CD4-positive, alpha-beta memory T cell (primary cell): ENCODE data around the gene C11orf91. TPM values are rescaled to one million over a fixed set of nuclear protein-coding genes. Genes with fewer than 3 reads are reported as not detected.
"Not testable (repeated sequence)": the region's sequence is repeated elsewhere in the genome, so short reads cannot be mapped to it uniquely, and the experiment has no call there.

Source experiments
- CTCF ChIA-PET: fragments of 350-600 bp; sonication (Branson Sonifier 250); formaldehyde crosslinking; loops from one replicate; lab custom pipeline; 2021; ENCODE audit warnings: inconsistent platforms; ENCODE audit not compliant: partially characterized antibody; lab: Charles Lee
- POLR2A ChIA-PET: fragments of 350-600 bp; sonication (Branson Sonifier 250); formaldehyde crosslinking; loops from one replicate; lab custom pipeline; 2021; ENCODE audit not compliant: partially characterized antibody; lab: Charles Lee
- DNase-seq, 5 donors: peaks; one replicate each; pipeline versions ENCODE4 v3.0.0 to v3.0.0-alpha.2; 2020 to 2022; ENCODE audit warnings: mixed read lengths in 1 of 5
- H3K27ac ChIP-seq: one replicate; pipeline ENCODE4 v1.7.0; 2013; ENCODE audit warnings: low read depth, low read length
- H3K27me3 ChIP-seq: 2 replicates; pipeline ENCODE4 v1.7.0; 2013; ENCODE audit warnings: mild to moderate bottlenecking, low read length, moderate library complexity; ENCODE audit not compliant: insufficient read depth
- H3K36me3 ChIP-seq: 2 replicates; pipeline ENCODE4 v1.7.0; 2013; ENCODE audit warnings: mild to moderate bottlenecking, low read length, moderate library complexity; ENCODE audit not compliant: insufficient read depth
- H3K4me1 ChIP-seq: 2 replicates; pipeline ENCODE4 v1.7.0; 2013; ENCODE audit warnings: mild to moderate bottlenecking, low read length, moderate library complexity; ENCODE audit not compliant: insufficient read depth
- H3K4me3 ChIP-seq, 2 donors: one replicate each; pipeline ENCODE4 v1.7.0; 2013; ENCODE audit warnings: low read length in 2 of 2, mild to moderate bottlenecking in 1 of 2
- H3K9me3 ChIP-seq, 2 donors: one replicate each; pipeline ENCODE4 v1.7.0; 2013; ENCODE audit warnings: low read length in 2 of 2, control low read depth in 1 of 2; ENCODE audit not compliant: control insufficient read depth in 1 of 2
- H3K27ac Mint-ChIP-seq, 7 donors: one replicate each; pipeline ENCODE4 v1.8.0; 2020 to 2021; ENCODE audit warnings: mixed read lengths in 7 of 7, mild to moderate bottlenecking in 6 of 7, inconsistent platforms in 3 of 7, moderate library complexity in 3 of 7
- H3K27me3 Mint-ChIP-seq, 2 donors: one replicate each; pipeline ENCODE4 v1.8.0; 2020 to 2021; ENCODE audit warnings: mixed read lengths in 2 of 2
- H3K36me3 Mint-ChIP-seq, 2 donors: one replicate each; pipeline ENCODE4 v1.8.0; 2020 to 2021; ENCODE audit warnings: mixed read lengths in 2 of 2, inconsistent platforms in 1 of 2, mild to moderate bottlenecking in 1 of 2
- H3K4me1 Mint-ChIP-seq, 4 donors: one replicate each; pipeline ENCODE4 v1.8.0; 2020 to 2021; ENCODE audit warnings: mixed read lengths in 4 of 4, mild to moderate bottlenecking in 1 of 4
- H3K4me3 Mint-ChIP-seq, 8 donors: one replicate each; pipeline ENCODE4 v1.8.0; 2020 to 2021; ENCODE audit warnings: mixed read lengths in 8 of 8, mild to moderate bottlenecking in 7 of 8, moderate library complexity in 6 of 8, inconsistent platforms in 3 of 8
- H3K9me3 Mint-ChIP-seq, 8 donors: one replicate each; pipeline ENCODE4 v1.8.0; 2020 to 2021; ENCODE audit warnings: mixed read lengths in 8 of 8, mild to moderate bottlenecking in 5 of 8, inconsistent platforms in 3 of 8, moderate library complexity in 1 of 8
- intact Hi-C: fragments of 100-400 bp; cut with micrococcal nuclease; formaldehyde crosslinking; loops from one replicate; pipeline ENCODE4 v1.15.1; 2023
- polyA plus RNA-seq, 2 donors: library from polyadenylated mRNA; unstranded; fragments of 300-500 nt; fragmentation: Illumina TruSeq; gene quantifications; one replicate each; pipeline ENCODE4 v1.2.3, GENCODE V29; 2021
- total RNA-seq, 2 experiments: library from RNA; stranded (reverse); gene quantifications; one replicate each; pipeline ENCODE4 v1.2.3, GENCODE V29; 2021

The C11orf91 gene
- total and polyA plus RNA-seq, 4 experiments from 2014 or later = 0.49 TPM; not detected in 3

DNA sequence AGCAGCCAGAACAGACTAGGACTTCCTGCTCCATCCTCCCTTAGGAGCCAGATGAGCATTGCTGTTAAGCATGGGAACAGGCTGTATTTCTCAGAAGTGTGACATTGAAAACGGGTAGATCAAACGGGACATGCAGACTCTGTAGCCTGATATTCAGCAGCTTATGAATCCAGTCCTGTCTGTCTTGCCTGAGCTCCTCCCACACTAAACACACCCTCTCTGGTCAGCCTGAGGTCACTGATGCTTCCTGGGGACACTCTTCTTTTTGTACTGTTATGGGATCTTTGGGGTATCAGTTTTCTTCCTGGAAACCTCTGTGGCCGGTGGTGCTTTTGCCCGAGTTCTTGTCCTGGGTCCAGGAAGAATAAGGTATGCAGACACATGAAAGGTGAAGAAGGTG lies 35.8 kb downstream of the C11orf91 start:
- intact Hi-C loops = no loop called here
- Mint-ChIP-seq H3K36me3 (no peaks in the 10 kb centered on the region), H3K9me3 (no peaks in the 10 kb centered on the region), H3K4me3 (no peak overlapping the region), H3K27me3 (peaks cover 0 to 7% of the 10 kb centered on the region in 2 donors), H3K27ac (no peak overlapping the region), H3K4me1 (peaks cover 0 to 1% (median 0%) of the 10 kb centered on the region in 4 donors)
- POLR2A ChIA-PET = no interaction called here
- Histone ChIP-seq H3K4me3 (no peak overlapping the region), H3K27ac (no peak overlapping the region), H3K27me3 (no peaks in the 10 kb centered on the region), H3K9me3 (no peaks in the 10 kb centered on the region), H3K36me3 (no peaks in the 10 kb centered on the region), H3K4me1 (no peaks in the 10 kb centered on the region)
- no peak for DNase-seq
- CTCF ChIA-PET = no interaction called here

DNA sequence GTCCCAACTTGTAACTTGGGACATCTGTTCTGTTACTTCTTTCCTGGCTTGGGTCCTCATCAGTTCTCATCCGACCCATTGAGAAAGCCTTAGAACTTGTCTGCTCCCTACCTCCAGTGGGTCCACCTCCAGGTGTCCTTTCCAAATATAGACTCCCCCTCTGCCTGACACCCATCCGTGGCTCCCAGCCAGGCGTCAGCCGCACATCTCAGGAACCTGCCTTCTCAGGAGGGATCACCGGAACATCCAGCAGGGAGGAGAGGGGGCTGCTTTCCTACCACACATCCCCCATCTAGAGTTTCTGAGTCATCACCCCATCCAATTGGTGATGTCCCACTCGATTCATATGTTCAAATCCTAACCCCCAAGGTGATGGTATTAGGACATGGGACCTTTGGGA lies 36.5 kb downstream of the C11orf91 start:
- Mint-ChIP-seq H3K36me3 (no peaks in the 10 kb centered on the region), H3K9me3 (no peaks in the 10 kb centered on the region), H3K4me3 (no peak overlapping the region), H3K27me3 (peaks cover 0 to 9% of the 10 kb centered on the region in 2 donors), H3K4me1 (peaks cover 0 to 1% (median 0%) of the 10 kb centered on the region in 4 donors), H3K27ac (peak overlapping the region in 1 of 7 donors; percentile 59)
- Histone ChIP-seq H3K4me3 (no peak overlapping the region), H3K27me3 (no peaks in the 10 kb centered on the region), H3K4me1 (no peaks in the 10 kb centered on the region), H3K36me3 (no peaks in the 10 kb centered on the region), H3K27ac (no peak overlapping the region), H3K9me3 (no peaks in the 10 kb centered on the region)
- intact Hi-C loops = no loop called here
- POLR2A ChIA-PET = no interaction called here
- DNase-seq = no peak
- CTCF ChIA-PET = no interaction called here

DNA sequence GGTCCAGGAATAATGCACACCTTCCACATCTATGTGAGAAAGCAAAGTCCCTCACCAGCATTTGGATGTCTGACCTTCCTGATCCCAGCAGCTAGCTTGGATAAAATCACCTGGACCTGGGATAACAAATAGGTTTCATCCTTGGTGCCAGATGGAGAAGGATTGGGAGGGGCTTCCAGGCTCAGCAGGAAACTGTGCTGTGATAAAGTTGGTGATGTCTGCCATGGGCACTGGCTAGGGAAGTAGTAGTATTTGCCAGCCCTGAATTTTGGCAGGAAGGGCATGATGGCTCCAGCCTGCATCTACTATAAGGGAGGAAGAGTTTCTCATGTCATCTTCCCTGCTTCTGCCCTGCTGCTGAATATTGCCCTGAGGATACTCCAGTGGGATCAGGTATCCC lies 37.5 kb downstream of the C11orf91 start:
- Histone ChIP-seq H3K9me3 (no peaks in the 10 kb centered on the region), H3K27ac (no peak overlapping the region), H3K4me1 (no peaks in the 10 kb centered on the region), H3K27me3 (no peaks in the 10 kb centered on the region), H3K36me3 (no peaks in the 10 kb centered on the region), H3K4me3 (no peak overlapping the region)
- DNase-seq = no peak
- Mint-ChIP-seq H3K4me1 (peaks cover 0 to 1% (median 0%) of the 10 kb centered on the region in 4 donors), H3K9me3 (no peaks in the 10 kb centered on the region), H3K36me3 (no peaks in the 10 kb centered on the region), H3K4me3 (no peak overlapping the region), H3K27ac (no peak overlapping the region), H3K27me3 (peaks cover 0 to 9% of the 10 kb centered on the region in 2 donors)
- CTCF ChIA-PET = no interaction called here
- POLR2A ChIA-PET = no interaction called here
- intact Hi-C loops = no loop called here

DNA sequence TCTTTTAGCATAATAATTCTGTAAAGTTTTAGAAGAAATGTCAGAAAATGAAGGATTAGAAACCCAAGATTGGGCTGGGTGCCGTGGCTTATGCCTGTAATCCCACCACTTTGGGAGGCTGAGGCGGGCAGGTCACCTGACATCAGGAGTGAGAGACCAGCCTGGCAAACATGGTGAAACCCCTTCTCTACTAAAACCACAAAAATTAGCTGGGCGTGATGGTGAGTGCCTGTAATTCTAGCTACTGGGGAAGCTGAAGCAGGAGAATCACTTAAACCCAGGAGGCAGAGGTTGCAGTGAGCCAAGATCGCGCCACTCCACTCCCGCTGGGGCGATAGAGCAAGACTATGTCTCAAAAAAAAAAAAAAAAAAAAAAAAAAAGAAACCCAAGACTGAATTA lies 39.1 kb downstream of the C11orf91 start:
- H3K36me3 Mint-ChIP-seq, intact Hi-C loops, POLR2A ChIA-PET, DNase-seq, H3K27me3 ChIP-seq, H3K9me3 Mint-ChIP-seq, H3K36me3 ChIP-seq, H3K4me3 ChIP-seq, H3K4me1 Mint-ChIP-seq, H3K27ac Mint-ChIP-seq, H3K9me3 ChIP-seq, H3K27ac ChIP-seq, H3K4me3 Mint-ChIP-seq, H3K4me1 ChIP-seq: not testable (repeated sequence)
- CTCF ChIA-PET = interaction anchor here (2.2 kb wide), 1 partner anchor 81 kb away, joined by 5 read pairs; no protein-coding TSS in a partner anchor
- peaks cover 0 to 11% of the 10 kb centered on the region in 2 donors for H3K27me3 Mint-ChIP-seq

DNA sequence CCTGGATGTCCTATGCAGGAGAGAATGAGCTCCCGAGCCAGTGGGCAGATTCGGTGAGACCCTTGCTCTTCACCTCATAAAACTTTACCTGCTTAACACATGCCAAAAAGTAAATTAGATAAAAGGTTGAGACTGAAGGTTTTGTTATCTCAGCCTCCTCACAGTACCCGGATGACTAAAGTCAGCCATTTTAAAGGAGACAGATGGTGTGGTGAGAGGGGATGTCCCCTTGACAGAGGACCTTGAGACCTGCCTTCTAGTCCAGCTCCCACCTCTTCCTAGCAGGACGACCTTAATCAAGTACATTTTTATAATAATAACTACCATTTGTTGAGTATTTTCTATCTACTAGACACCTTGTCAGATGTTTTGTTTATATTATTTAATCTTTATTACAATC lies 39.7 kb downstream of the C11orf91 start:
- H3K36me3 ChIP-seq = no peaks in the 10 kb centered on the region
- CTCF ChIA-PET = interaction anchor here (2.2 kb wide), 1 partner anchor 82 kb away, joined by 5 read pairs; no protein-coding TSS in a partner anchor
- intact Hi-C loops = no loop called here

DNA sequence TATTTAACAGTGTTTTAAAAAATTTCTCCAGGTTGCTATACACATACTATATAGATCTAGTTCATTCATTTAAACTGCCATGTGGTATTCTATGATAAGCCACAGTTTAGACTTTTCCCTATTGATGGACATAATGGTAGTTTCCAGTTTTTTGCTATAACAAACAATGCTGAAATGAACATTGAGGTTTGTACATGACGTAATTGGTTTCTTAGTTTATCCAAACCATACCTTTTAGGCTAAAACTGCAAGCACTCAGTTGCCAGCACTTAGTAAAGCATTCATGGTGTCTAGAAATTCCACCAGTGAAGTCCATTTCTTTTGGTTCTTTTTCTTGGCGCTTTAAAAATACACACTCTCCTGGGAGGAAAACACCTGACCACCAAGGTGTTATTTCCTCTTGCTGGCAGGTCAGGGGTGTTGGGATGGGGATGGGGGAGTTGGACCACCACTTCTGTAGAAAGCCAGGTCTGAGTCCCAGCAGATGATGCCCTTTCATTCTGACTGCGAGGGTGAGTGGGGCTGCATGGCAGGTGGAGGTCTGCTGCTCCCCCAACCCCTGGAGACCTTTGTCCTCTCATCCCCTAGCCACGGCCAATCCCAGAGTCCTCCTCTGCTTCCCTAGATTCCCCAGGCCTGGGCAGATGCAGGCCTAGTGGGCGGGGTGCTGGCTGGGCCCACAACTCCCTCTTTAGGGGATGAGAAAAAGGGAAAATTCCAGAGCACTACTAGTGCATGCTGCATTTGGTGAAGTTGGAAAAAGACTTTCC lies 41.1 kb downstream of the C11orf91 start:
- Histone ChIP-seq H3K4me3 (no peak overlapping the region), H3K27me3 (no peaks in the 10 kb centered on the region), H3K4me1 (no peaks in the 10 kb centered on the region), H3K9me3 (no peaks in the 10 kb centered on the region), H3K36me3 (no peaks in the 10 kb centered on the region), H3K27ac (no peak overlapping the region)
- DNase-seq = no peak
- Mint-ChIP-seq H3K9me3 (no peaks in the 10 kb centered on the region), H3K36me3 (no peaks in the 10 kb centered on the region), H3K27me3 (peaks cover 0 to 8% of the 10 kb centered on the region in 2 donors), H3K4me1 (no peaks in the 10 kb centered on the region), H3K4me3 (no peak overlapping the region), H3K27ac (no peak overlapping the region)
- intact Hi-C loops = no loop called here
- POLR2A ChIA-PET = no interaction called here
- CTCF ChIA-PET = no interaction called here

More for the DNA sequence above, 39.7 kb downstream of the C11orf91 start:
- H3K4me3 Mint-ChIP-seq = no peak overlapping the region
- H3K27ac ChIP-seq = no peak overlapping the region
- H3K9me3 ChIP-seq = no peaks in the 10 kb centered on the region
- no peaks in the 10 kb centered on the region for H3K27me3 ChIP-seq
- no peaks in the 10 kb centered on the region for H3K4me1 Mint-ChIP-seq
- no peak overlapping the region for H3K27ac Mint-ChIP-seq
- H3K4me1 ChIP-seq = no peaks in the 10 kb centered on the region
- H3K36me3 Mint-ChIP-seq = no peaks in the 10 kb centered on the region
- POLR2A ChIA-PET = no interaction called here
- H3K9me3 Mint-ChIP-seq = no peaks in the 10 kb centered on the region
- no peak for DNase-seq
- no peak overlapping the region for H3K4me3 ChIP-seq
- H3K27me3 Mint-ChIP-seq = peaks cover 0 to 8% of the 10 kb centered on the region in 2 donors

DNA sequence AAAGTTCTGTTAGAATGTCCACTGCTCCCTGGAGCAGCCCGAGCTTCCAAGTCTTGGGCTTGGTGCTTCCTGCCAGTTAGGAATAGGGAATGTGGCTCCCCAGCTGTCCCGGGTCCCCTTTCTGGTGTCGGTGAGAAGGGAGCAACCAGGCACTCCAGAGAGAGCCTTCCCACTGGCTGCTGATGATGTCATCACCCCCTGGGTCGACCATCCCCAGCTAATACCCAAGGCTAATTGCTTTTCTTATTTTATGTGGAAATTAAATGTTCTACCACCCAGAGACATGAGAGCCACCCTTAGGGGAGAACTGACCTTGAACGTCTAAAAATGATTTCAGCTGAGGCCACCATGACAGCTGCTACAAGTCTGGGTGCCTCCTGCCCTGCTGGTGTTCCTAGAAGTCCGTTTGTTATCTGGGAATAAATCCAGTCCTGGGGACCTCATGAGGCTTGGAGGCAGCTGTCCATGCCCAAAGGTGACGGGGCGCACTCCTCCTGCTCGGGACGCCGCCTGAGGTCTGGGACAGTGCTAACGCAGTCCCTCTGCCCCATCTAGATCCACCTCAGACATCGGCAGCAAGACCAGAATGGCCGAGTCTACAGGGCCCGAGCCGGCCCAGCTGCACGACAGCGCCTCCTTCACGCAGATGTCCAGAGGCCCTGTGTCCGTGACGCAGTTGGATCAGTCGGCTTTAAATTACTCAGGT lies 42.3 kb downstream of the C11orf91 start:
- no peaks in the 10 kb centered on the region for H3K4me1 ChIP-seq
- no peaks in the 10 kb centered on the region for H3K4me1 Mint-ChIP-seq
- no peaks in the 10 kb centered on the region for H3K36me3 Mint-ChIP-seq
- no peak overlapping the region for H3K4me3 Mint-ChIP-seq
- no peaks in the 10 kb centered on the region for H3K9me3 Mint-ChIP-seq
- ChIA-PET CTCF (no interaction called here), POLR2A (no interaction called here)
- intact Hi-C loops = no loop called here
- DNase-seq = no peak
- no peak overlapping the region for H3K4me3 ChIP-seq
- H3K36me3 ChIP-seq = no peaks in the 10 kb centered on the region
- H3K27ac Mint-ChIP-seq = no peak overlapping the region
- no peak overlapping the region for H3K27ac ChIP-seq
- peaks cover 0 to 5% of the 10 kb centered on the region in 2 donors for H3K27me3 Mint-ChIP-seq
- no peaks in the 10 kb centered on the region for H3K27me3 ChIP-seq
- H3K9me3 ChIP-seq = no peaks in the 10 kb centered on the region
